CD4-positive, alpha-beta memory T cell (primary cell): Measurements from ENCODE around the gene ARHGEF4. TPM values are rescaled to one million over a fixed set of nuclear protein-coding genes. Genes with fewer than 3 reads are reported as not detected.

ENCODE experiments used
- CTCF ChIA-PET: fragments of 350-600 bp; sonication (Branson Sonifier 250); formaldehyde crosslinking; loops from one replicate; lab custom pipeline; 2021; ENCODE audit warnings: inconsistent platforms; ENCODE audit not compliant: partially characterized antibody; lab: Charles Lee
- POLR2A ChIA-PET: fragments of 350-600 bp; sonication (Branson Sonifier 250); formaldehyde crosslinking; loops from one replicate; lab custom pipeline; 2021; ENCODE audit not compliant: partially characterized antibody; lab: Charles Lee
- DNase-seq, 5 donors: peaks; one replicate each; pipeline versions ENCODE4 v3.0.0 to v3.0.0-alpha.2; 2020 to 2022; ENCODE audit warnings: mixed read lengths in 1 of 5
- H3K27ac ChIP-seq: one replicate; pipeline ENCODE4 v1.7.0; 2013; ENCODE audit warnings: low read depth, low read length
- H3K27me3 ChIP-seq: 2 replicates; pipeline ENCODE4 v1.7.0; 2013; ENCODE audit warnings: mild to moderate bottlenecking, low read length, moderate library complexity; ENCODE audit not compliant: insufficient read depth
- H3K36me3 ChIP-seq: 2 replicates; pipeline ENCODE4 v1.7.0; 2013; ENCODE audit warnings: mild to moderate bottlenecking, low read length, moderate library complexity; ENCODE audit not compliant: insufficient read depth
- H3K4me1 ChIP-seq: 2 replicates; pipeline ENCODE4 v1.7.0; 2013; ENCODE audit warnings: mild to moderate bottlenecking, low read length, moderate library complexity; ENCODE audit not compliant: insufficient read depth
- H3K4me3 ChIP-seq, 2 donors: one replicate each; pipeline ENCODE4 v1.7.0; 2013; ENCODE audit warnings: low read length in 2 of 2, mild to moderate bottlenecking in 1 of 2
- H3K9me3 ChIP-seq, 2 donors: one replicate each; pipeline ENCODE4 v1.7.0; 2013; ENCODE audit warnings: low read length in 2 of 2, control low read depth in 1 of 2; ENCODE audit not compliant: control insufficient read depth in 1 of 2
- H3K27ac Mint-ChIP-seq, 7 donors: one replicate each; pipeline ENCODE4 v1.8.0; 2020 to 2021; ENCODE audit warnings: mixed read lengths in 7 of 7, mild to moderate bottlenecking in 6 of 7, inconsistent platforms in 3 of 7, moderate library complexity in 3 of 7
- H3K27me3 Mint-ChIP-seq, 2 donors: one replicate each; pipeline ENCODE4 v1.8.0; 2020 to 2021; ENCODE audit warnings: mixed read lengths in 2 of 2
- H3K36me3 Mint-ChIP-seq, 2 donors: one replicate each; pipeline ENCODE4 v1.8.0; 2020 to 2021; ENCODE audit warnings: mixed read lengths in 2 of 2, inconsistent platforms in 1 of 2, mild to moderate bottlenecking in 1 of 2
- H3K4me1 Mint-ChIP-seq, 4 donors: one replicate each; pipeline ENCODE4 v1.8.0; 2020 to 2021; ENCODE audit warnings: mixed read lengths in 4 of 4, mild to moderate bottlenecking in 1 of 4
- H3K4me3 Mint-ChIP-seq, 8 donors: one replicate each; pipeline ENCODE4 v1.8.0; 2020 to 2021; ENCODE audit warnings: mixed read lengths in 8 of 8, mild to moderate bottlenecking in 7 of 8, moderate library complexity in 6 of 8, inconsistent platforms in 3 of 8
- H3K9me3 Mint-ChIP-seq, 8 donors: one replicate each; pipeline ENCODE4 v1.8.0; 2020 to 2021; ENCODE audit warnings: mixed read lengths in 8 of 8, mild to moderate bottlenecking in 5 of 8, inconsistent platforms in 3 of 8, moderate library complexity in 1 of 8
- intact Hi-C: fragments of 100-400 bp; cut with micrococcal nuclease; formaldehyde crosslinking; loops from one replicate; pipeline ENCODE4 v1.15.1; 2023
- polyA plus RNA-seq, 2 donors: library from polyadenylated mRNA; unstranded; fragments of 300-500 nt; fragmentation: Illumina TruSeq; gene quantifications; one replicate each; pipeline ENCODE4 v1.2.3, GENCODE V29; 2021
- total RNA-seq, 2 experiments: library from RNA; stranded (reverse); gene quantifications; one replicate each; pipeline ENCODE4 v1.2.3, GENCODE V29; 2021

The ARHGEF4 gene
- total and polyA plus RNA-seq, 4 experiments from 2014 or later: 1.4 to 2.6 (median 2.1) TPM

DNA sequence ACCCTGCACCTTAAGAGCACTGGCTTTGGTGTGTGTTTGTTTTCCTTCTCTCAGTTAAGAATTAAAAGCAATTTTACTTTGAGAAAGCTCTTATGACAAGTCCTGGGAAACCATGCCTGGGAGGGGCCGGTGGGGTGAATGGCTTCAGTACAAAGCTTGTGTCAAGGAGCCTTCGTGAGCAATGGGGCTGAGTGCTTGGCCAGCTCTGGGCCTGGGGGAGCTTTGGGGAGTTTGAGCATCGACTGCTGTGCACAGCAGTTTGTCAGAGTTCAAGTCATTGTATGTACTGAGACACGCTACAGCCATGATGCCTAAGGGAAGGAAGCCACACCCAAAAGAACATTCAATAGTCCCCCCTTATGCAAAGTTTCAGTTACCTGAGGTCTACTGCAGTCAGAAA lies 75.8 kb downstream of the ARHGEF4 start:
- Mint-ChIP-seq H3K9me3 (no peaks in the 10 kb centered on the region), H3K4me1 (no peaks in the 10 kb centered on the region), H3K4me3 (no peak overlapping the region), H3K27me3 (peaks cover 17 to 29% of the 10 kb centered on the region in 2 donors), H3K36me3 (no peaks in the 10 kb centered on the region), H3K27ac (no peak overlapping the region)
- Histone ChIP-seq H3K27me3 (no peaks in the 10 kb centered on the region), H3K27ac (no peak overlapping the region), H3K4me3 (no peak overlapping the region), H3K36me3 (no peaks in the 10 kb centered on the region), H3K9me3 (no peaks in the 10 kb centered on the region), H3K4me1 (no peaks in the 10 kb centered on the region)
- POLR2A ChIA-PET: no interaction called here
- DNase-seq: no peak
- intact Hi-C loops: no loop called here
- CTCF ChIA-PET: no interaction called here

DNA sequence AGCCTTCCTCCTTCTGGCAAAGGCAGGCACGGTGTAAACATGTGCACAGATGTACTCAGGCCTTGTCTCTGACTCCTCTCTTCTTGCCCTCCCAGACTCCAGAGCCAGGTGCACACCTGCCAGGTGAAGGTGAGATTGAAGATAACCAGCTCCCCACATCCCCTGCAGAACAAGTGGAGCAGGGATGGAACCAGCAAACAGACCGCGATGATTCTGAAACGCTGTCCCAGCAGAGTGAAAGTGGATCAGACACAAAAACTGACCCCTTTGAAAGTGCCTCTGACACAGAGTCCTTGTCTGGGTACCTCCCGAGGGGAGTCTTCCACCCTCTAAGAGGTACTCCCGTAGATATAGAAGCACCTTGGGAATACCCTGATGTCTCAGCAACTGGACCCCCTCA lies 77.2 kb downstream of the ARHGEF4 start:
- no peak overlapping the region for H3K27ac Mint-ChIP-seq
- Histone ChIP-seq H3K4me1 (no peaks in the 10 kb centered on the region), H3K4me3 (no peak overlapping the region), H3K27ac (no peak overlapping the region), H3K27me3 (no peaks in the 10 kb centered on the region), H3K36me3 (no peaks in the 10 kb centered on the region), H3K9me3 (no peaks in the 10 kb centered on the region)
- no peak for DNase-seq
- H3K27me3 Mint-ChIP-seq: peaks cover 16 to 22% of the 10 kb centered on the region in 2 donors
- no peaks in the 10 kb centered on the region for H3K36me3 Mint-ChIP-seq
- H3K9me3 Mint-ChIP-seq: no peaks in the 10 kb centered on the region
- ChIA-PET POLR2A (no interaction called here), CTCF (no interaction called here)
- intact Hi-C loops: no loop called here
- H3K4me1 Mint-ChIP-seq: no peaks in the 10 kb centered on the region
- H3K4me3 Mint-ChIP-seq: no peak overlapping the region

DNA sequence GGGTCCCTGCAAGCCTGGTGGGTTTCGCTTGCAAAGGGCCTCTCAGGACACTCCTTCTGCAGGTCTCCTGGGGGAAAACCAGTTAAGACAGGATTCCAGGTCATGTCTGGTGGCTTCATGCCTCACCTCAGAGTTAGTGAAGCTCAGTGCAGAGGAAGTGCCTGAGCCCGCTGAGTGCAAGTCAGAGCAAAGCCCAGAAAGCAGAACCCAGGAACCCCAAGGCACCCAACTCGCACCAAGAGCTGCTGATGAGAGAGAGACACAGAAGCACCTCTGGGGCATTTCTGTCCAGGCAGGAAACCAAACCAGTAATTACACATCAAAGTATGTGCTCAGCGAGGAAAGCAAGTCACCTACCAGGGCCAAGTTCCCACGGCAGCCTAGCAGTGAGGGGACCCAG lies 78.4 kb downstream of the ARHGEF4 start:
- no peak overlapping the region for H3K4me3 Mint-ChIP-seq
- DNase-seq: no peak
- CTCF ChIA-PET: no interaction called here

DNA sequence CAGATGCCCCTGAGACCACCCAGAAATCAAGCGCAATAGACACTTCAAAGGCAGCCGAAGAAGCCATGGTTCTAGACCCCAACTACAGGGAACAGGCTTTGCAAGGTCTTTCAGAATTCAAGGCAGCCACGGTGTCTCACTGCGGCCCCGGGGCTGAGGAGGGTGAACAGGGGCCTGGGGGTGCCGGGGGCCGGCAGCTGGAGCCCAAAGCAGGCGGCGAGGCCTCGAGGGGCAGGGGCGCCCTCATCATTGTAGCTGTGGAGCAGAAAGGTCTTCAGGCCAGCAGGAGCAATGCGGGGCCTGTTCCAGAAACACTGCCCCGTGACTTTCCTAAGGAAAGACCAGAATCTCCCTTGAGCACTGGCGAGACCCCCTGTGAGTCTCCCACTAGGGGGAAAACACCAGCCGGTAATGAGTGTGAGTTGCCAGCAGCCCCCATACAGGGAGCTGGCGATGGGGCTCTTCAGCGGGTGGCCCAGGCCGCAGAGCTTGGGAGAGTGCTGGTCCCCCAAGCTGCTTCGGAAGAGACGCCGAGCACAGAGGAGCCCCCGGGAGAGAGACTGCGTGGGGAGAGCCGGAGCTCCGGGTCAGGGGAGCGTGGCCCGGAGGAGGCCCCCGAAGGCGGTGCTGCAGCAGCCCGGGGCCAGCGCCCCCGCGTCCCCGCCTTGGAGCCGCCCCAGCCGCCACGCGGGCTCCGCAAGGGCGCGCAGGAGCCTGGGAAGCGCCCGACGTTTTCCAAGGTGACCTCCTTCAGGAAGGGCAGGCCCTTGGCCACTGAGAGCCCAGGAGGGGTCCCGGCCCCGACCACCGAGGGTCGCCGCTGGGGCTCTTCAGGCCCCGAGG lies 79.1 kb downstream of the ARHGEF4 start:
- no peak for DNase-seq
- Histone ChIP-seq H3K27me3 (no peaks in the 10 kb centered on the region), H3K4me1 (no peaks in the 10 kb centered on the region), H3K9me3 (no peaks in the 10 kb centered on the region), H3K4me3 (no peak overlapping the region), H3K36me3 (no peaks in the 10 kb centered on the region), H3K27ac (no peak overlapping the region)
- Mint-ChIP-seq H3K9me3 (no peaks in the 10 kb centered on the region), H3K27ac (no peak overlapping the region), H3K4me1 (no peaks in the 10 kb centered on the region), H3K27me3 (peaks cover 11 to 19% of the 10 kb centered on the region in 2 donors), H3K4me3 (no peak overlapping the region), H3K36me3 (no peaks in the 10 kb centered on the region)
- CTCF ChIA-PET: no interaction called here
- intact Hi-C loops: no loop called here
- POLR2A ChIA-PET: no interaction called here

More for the DNA sequence above, 78.4 kb downstream of the ARHGEF4 start:
- Histone ChIP-seq H3K36me3 (no peaks in the 10 kb centered on the region), H3K27me3 (no peaks in the 10 kb centered on the region), H3K27ac (no peak overlapping the region), H3K4me1 (no peaks in the 10 kb centered on the region), H3K9me3 (no peaks in the 10 kb centered on the region), H3K4me3 (no peak overlapping the region)
- no peak overlapping the region for H3K27ac Mint-ChIP-seq
- POLR2A ChIA-PET: no interaction called here
- intact Hi-C loops: no loop called here
- no peaks in the 10 kb centered on the region for H3K36me3 Mint-ChIP-seq
- no peaks in the 10 kb centered on the region for H3K9me3 Mint-ChIP-seq
- no peaks in the 10 kb centered on the region for H3K4me1 Mint-ChIP-seq
- H3K27me3 Mint-ChIP-seq: peaks cover 11 to 22% of the 10 kb centered on the region in 2 donors

DNA sequence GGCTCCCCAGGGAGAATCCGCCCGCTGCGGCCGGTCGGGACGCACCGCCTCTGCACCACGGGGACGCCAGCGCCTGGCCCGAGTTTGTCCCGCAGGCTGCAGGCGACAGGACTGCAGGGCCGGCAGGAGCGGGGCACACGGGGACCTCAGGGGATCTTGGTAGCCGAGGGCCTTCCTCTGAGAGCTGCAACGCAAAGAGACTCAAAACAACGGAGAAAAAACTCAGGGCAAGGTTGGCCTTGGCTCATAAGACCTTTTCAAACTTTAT lies 79.7 kb downstream of the ARHGEF4 start:
- H3K27ac ChIP-seq: no peak overlapping the region
- no peak for DNase-seq
- intact Hi-C loops: no loop called here
- ChIA-PET CTCF (no interaction called here), POLR2A (no interaction called here)
- no peak overlapping the region for H3K4me3 Mint-ChIP-seq
- H3K27ac Mint-ChIP-seq: no peak overlapping the region
- H3K4me3 ChIP-seq: no peak overlapping the region
- no peaks in the 10 kb centered on the region for H3K9me3 ChIP-seq
- H3K36me3 Mint-ChIP-seq: no peaks in the 10 kb centered on the region
- H3K27me3 Mint-ChIP-seq: peaks cover 11 to 19% of the 10 kb centered on the region in 2 donors
- H3K4me1 Mint-ChIP-seq: no peaks in the 10 kb centered on the region
- no peaks in the 10 kb centered on the region for H3K9me3 Mint-ChIP-seq
- no peaks in the 10 kb centered on the region for H3K27me3 ChIP-seq
- H3K4me1 ChIP-seq: no peaks in the 10 kb centered on the region
- H3K36me3 ChIP-seq: no peaks in the 10 kb centered on the region

DNA sequence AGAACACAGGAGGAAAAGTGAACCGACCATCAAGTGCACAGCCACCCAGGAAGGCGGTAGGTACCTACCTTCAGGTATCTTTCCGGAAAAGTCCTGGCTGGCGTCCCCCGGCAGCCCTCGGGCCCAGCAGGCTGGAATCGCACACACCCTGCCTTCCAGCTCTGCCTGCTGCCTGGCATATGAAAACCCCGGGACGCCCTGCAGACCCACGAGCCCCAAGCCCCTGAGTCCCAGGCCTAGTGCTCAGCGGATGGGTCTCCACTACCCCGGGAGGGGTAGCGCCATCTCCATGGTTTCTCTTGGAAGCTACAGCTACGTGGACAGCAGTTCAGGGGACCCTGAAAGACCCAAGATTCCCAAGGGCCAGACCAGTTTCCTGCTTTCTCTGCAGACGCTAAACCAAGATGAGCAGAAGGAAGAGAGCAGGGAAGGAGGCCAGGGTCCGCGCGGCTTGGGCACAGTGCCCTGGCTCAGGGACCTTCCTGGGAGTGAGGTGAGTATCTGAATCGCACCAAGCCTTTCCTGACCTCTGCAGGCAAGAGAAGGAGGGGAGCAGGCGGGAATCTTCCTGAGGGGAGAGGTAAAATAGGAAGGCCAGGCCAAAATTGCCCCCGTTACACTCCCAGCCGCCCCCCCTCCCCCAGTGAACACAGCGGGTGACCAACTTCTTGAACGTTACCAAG lies 80.4 kb downstream of the ARHGEF4 start:
- H3K4me1 Mint-ChIP-seq: no peaks in the 10 kb centered on the region
- H3K9me3 Mint-ChIP-seq: no peaks in the 10 kb centered on the region
- H3K4me3 Mint-ChIP-seq: peak overlapping the region in 1 of 8 donors; percentile 45
- Histone ChIP-seq H3K9me3 (no peaks in the 10 kb centered on the region), H3K4me1 (no peaks in the 10 kb centered on the region), H3K36me3 (no peaks in the 10 kb centered on the region), H3K4me3 (no peak overlapping the region), H3K27ac (no peak overlapping the region), H3K27me3 (no peaks in the 10 kb centered on the region)
- H3K36me3 Mint-ChIP-seq: no peaks in the 10 kb centered on the region
- intact Hi-C loops: no loop called here
- ChIA-PET POLR2A (no interaction called here), CTCF (interaction anchor here (7.8 kb wide), 1 partner anchor 120 kb away, joined by 80 read pairs; no protein-coding TSS in a partner anchor)
- H3K27ac Mint-ChIP-seq: no peak overlapping the region
- peaks cover 11 to 18% of the 10 kb centered on the region in 2 donors for H3K27me3 Mint-ChIP-seq
- DNase-seq: no peak

DNA sequence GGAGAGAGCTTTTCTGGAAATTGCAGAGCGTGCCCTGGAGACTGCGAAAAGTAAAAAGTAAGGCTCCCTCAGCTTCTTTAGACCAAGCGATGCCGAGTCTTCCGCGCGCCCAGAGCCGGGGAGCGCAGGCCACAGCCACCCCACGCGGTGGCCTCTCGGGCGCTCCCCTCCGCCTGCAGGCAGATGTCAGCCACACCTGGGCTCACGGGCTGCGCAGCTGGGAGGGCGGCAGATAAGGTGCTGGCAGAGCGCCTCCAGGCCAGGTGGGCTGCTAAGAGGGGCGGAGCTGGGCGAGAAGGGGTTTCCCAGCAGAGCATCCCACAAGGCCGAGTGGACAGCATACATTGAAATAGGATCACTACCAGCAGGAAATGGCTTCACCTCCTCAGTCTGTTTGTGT lies 81.7 kb downstream of the ARHGEF4 start:
- Mint-ChIP-seq H3K4me3 (no peak overlapping the region), H3K27me3 (peaks cover 9 to 12% of the 10 kb centered on the region in 2 donors), H3K4me1 (no peaks in the 10 kb centered on the region), H3K9me3 (no peaks in the 10 kb centered on the region), H3K36me3 (no peaks in the 10 kb centered on the region), H3K27ac (no peak overlapping the region)
- no peak overlapping the region for H3K4me3 ChIP-seq
- H3K27me3 ChIP-seq: no peaks in the 10 kb centered on the region
- no peak for DNase-seq
- no peaks in the 10 kb centered on the region for H3K36me3 ChIP-seq
- H3K27ac ChIP-seq: no peak overlapping the region
- no peaks in the 10 kb centered on the region for H3K9me3 ChIP-seq
- no peaks in the 10 kb centered on the region for H3K4me1 ChIP-seq
- intact Hi-C loops: no loop called here
- CTCF ChIA-PET: interaction anchor here (7.8 kb wide), 1 partner anchor 121 kb away, joined by 80 read pairs; no protein-coding TSS in a partner anchor
- POLR2A ChIA-PET: no interaction called here
